Activated CD4-positive, alpha-beta T cell treated with anti-CD3 and anti-CD28 coated beads, Interleukin-2, amount 10 ng/mL, durations not matched to agents 24 days and 14 days (primary cell): Measurements from ENCODE around the gene ZBED5. TPM values are rescaled to one million over a fixed set of nuclear protein-coding genes. Genes with fewer than 3 reads are reported as not detected.

ENCODE experiments used
- DNase-seq: peaks from one replicate; pipeline ENCODE4 v3.0.0; 2022
- H3K27ac Mint-ChIP-seq: one replicate; pipeline ENCODE4 v1.8.0; 2022; ENCODE audit warnings: mild to moderate bottlenecking, mixed read lengths
- H3K27me3 Mint-ChIP-seq: one replicate; pipeline ENCODE4 v1.8.0; 2022; ENCODE audit warnings: mixed read lengths
- H3K36me3 Mint-ChIP-seq: one replicate; pipeline ENCODE4 v1.8.0; 2022; ENCODE audit warnings: low read depth, mild to moderate bottlenecking, mixed read lengths
- H3K4me1 Mint-ChIP-seq: one replicate; pipeline ENCODE4 v1.8.0; 2021; ENCODE audit warnings: mixed read lengths
- H3K4me3 Mint-ChIP-seq: one replicate; pipeline ENCODE4 v1.8.0; 2022; ENCODE audit warnings: mild to moderate bottlenecking, moderate library complexity, mixed read lengths
- H3K9me3 Mint-ChIP-seq: one replicate; pipeline ENCODE4 v1.8.0; 2021; ENCODE audit warnings: mixed read lengths
- intact Hi-C: fragments of 100-400 bp; cut with micrococcal nuclease; formaldehyde crosslinking; loops from one replicate; pipeline ENCODE4 v1.15.1; 2023
- total RNA-seq: library from RNA; stranded (reverse); gene quantifications from 2 replicates; pipeline ENCODE4 v1.2.3, GENCODE V29; 2022

Gene ZBED5
- total RNA-seq, 1 donor from 2014 or later = 43.1 TPM

DNA sequence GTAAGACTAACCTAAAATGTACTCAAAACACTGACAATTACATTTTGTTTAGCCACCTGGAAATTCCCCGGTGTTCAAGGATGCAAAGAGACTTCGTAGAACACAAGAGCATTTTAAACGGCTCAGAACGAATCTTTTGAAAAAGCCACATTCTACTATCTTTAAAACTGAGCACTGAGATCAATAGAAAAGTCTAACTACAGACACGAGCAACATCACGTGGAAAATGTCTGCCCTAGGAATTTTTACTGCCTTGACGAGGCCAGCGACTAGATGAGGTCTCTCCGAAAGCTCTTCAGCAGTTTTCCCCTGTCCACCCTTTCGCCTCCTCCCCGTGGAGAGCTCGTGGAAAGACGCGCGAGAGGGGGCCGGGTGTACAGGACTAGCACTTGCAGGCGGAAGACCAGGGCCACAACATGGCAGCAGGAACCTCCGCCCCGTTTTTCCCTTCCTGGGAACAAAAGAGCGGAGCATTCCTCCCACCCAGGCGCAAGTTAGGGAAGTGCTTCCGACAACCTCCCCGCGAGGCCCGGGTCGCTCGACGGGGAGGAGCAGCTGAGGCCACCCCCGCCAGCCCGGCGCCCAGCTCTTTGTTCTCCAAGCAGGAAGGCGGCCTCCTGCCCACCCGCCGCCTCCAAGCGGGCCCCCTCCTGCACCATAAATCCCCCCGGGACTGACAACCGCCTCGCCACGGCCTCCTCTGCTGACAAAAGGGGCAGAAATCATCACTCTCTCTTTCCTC is 50.2 kb downstream of the ZBED5 start:
- intact Hi-C loops = loop anchor here (1.0 to 5.0 kb wide), 6 partner anchors 51 to 1495 kb away; partner anchors contain the start of genes AMPD3, CTR9, TMEM41B and ZBED5
- Mint-ChIP-seq H3K4me1 (peaks cover 36% of the 10 kb centered on the region), H3K36me3 (peaks cover 51% of the 10 kb centered on the region), H3K4me3 (peak overlapping the region; percentile 95), H3K27ac (peak overlapping the region; percentile 98), H3K9me3 (no peaks in the 10 kb centered on the region), H3K27me3 (no peaks in the 10 kb centered on the region)
- peak; percentile 83 for DNase-seq

- no peak overlapping the region for H3K27ac Mint-ChIP-seq
- H3K27me3 Mint-ChIP-seq = no peaks in the 10 kb centered on the region
- intact Hi-C loops = loop anchor here (5.0 kb wide), 3 partner anchors 349 to 1494 kb away; partner anchors contain the start of genes AMPD3, TMEM41B and ZNF143
- peak overlapping the region; percentile 95 for H3K4me3 Mint-ChIP-seq
- DNase-seq = no peak
- peaks cover 65% of the 10 kb centered on the region for H3K36me3 Mint-ChIP-seq
- H3K4me1 Mint-ChIP-seq = peaks cover 46% of the 10 kb centered on the region
- H3K9me3 Mint-ChIP-seq = no peaks in the 10 kb centered on the region
Measured at GRCh38 chr11:10806206-10806605, 51.6 kb downstream of the ZBED5 start.

DNA sequence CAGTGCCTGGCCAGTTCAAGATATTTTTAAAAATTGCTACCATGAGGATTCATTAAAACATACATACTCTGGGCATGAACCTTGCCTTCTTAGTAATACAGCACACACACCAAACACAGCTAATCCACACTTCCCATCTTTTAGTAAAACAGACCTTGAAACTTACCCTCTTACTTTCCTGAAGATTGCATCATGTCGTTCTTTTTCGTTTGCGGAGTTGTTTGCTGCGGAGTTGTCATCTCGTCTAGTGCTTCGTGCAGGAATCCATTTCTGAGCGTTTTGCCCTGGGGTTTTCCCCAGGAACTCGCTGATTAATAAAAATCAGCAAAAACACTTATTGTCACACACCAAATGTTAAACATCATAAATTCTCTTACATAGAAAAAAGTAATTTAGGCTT is 52.1 kb downstream of the ZBED5 start:
- intact Hi-C loops = loop anchor here (5.0 kb wide), 3 partner anchors 348 to 1493 kb away; partner anchors contain the start of genes AMPD3, TMEM41B and ZNF143
- DNase-seq = no peak
- Mint-ChIP-seq H3K4me1 (peaks cover 49% of the 10 kb centered on the region), H3K9me3 (no peaks in the 10 kb centered on the region), H3K27ac (peak overlapping the region; percentile 37), H3K4me3 (peak overlapping the region; percentile 95), H3K27me3 (no peaks in the 10 kb centered on the region), H3K36me3 (peaks cover 69% of the 10 kb centered on the region)

- H3K36me3 Mint-ChIP-seq = peaks cover 89% of the 10 kb centered on the region
- no peak overlapping the region for H3K27ac Mint-ChIP-seq
- intact Hi-C loops = no loop called here
- H3K27me3 Mint-ChIP-seq = no peaks in the 10 kb centered on the region
- peaks cover 55% of the 10 kb centered on the region for H3K4me1 Mint-ChIP-seq
- H3K4me3 Mint-ChIP-seq = no peak overlapping the region
- H3K9me3 Mint-ChIP-seq = no peaks in the 10 kb centered on the region
- DNase-seq = no peak
Measured at GRCh38 chr11:10803676-10804075, 54.2 kb downstream of the ZBED5 start.

Other genes starting within 250 kb of the ZBED5 start
- gene IRAG1, start 164.3 kb downstream of the ZBED5 start, total RNA-seq = not detected in 2 replicates
- 43.9 and 44.3 TPM in 2 replicates for gene CTR9, start 106.8 kb downstream of the ZBED5 start, total RNA-seq
- 1,071 and 1,120 TPM in 2 replicates for gene EIF4G2, start 49.1 kb downstream of the ZBED5 start, total RNA-seq